ENCODE measurements around the gene PRDM4.

PRDM4 gene

DNA sequence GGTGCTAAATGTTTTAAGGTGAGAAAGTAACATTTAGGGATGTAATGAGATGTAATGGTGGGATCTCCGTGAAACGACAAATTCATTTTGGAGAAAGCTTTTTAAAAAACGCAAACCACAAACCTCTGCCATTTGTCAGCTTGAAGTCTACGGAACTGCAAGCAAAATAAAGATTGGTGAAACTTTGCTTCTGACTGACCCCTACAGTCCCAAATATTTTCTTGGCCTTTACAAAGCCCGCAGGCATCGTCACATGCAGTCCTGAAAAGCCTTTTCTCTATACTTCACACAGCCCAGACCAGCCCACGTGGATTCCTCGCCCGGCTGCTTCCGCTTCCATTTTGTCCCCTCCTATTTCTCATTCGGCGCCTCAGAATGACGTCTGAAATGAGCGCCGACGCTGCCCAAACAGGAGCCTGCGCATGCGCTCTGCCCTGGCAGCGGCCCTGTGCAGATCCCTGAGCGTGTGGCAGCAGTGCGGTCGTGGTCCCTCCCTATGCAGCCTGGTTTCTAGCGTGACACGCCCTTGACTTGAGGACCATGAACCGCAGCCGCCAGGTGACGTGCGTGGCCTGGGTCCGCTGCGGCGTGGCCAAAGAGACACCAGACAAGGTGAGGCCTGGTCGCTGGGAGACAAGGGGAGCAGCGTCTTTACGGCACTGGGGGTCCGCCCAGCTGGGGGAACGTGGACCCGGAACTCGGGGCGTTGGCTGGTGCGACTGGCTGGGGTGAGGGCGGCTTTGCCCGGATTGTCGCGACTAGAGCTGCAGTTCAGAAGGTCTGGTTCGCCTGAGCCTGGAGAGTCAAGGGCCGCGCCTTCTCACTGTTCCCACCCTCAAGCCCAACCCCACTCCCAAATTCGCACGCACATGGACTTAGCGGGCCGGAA lies 75.3 kb downstream of the PRDM4 start, which contains the start of gene PWP1:
Gene PWP1 (plus strand): TSS at position 440 of the 889 bp plus-strand sequence. CDS start 101 bp downstream, at position 541.
- peak; percentile 97 for DNase-seq

DNA sequence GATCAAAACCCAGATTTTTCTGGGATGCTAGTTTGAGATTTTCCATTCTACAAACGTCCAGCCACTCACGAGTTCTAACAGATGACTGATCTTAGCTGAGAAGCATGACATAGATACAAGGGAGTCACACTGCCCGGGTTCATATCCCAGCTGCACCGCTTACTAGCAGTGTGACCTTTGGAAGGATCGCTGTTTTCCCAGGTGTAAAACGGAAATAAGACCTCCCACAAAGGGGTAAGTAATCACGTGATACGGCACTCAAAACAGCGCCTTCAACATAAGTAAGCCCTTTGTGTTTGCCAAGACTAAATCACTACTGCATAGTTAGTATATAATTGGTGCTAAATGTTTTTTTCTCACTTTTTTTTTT lies 76.0 kb downstream of the PRDM4 start:
- DNase-seq: peak; percentile 31

- DNase-seq: no peak
Observed at GRCh38 chr12:107684029-107684795, 76.7 kb downstream of the PRDM4 start.
